BJ (cell line): ENCODE results near the gene ADH4. TPM values are rescaled to one million over a fixed set of nuclear protein-coding genes. Genes with fewer than 3 reads are reported as not detected.

Source experiments
- CTCF ChIA-PET: fragments of 350-600 bp; formaldehyde crosslinking; extraction: SDS; loops from one replicate; lab custom pipeline; 2021; ENCODE audit warnings: antibody characterized with exemption, inconsistent platforms; lab: Yijun Ruan, JAX
- POLR2A ChIA-PET: fragments of 300-600 bp; sonication (Branson Sonifier 250); formaldehyde crosslinking; extraction: SDS; loops from one replicate; lab custom pipeline; 2021; ENCODE audit warnings: antibody characterized with exemption; lab: Charles Lee
- DNase-seq: peaks from one replicate; pipeline ENCODE4 v3.0.0-alpha.2; 2011; ENCODE audit warnings: low read depth
- H3K27me3 ChIP-seq: 2 replicates; pipeline ENCODE4 v1.6.0; 2011; ENCODE audit warnings: low read length; ENCODE audit not compliant: control insufficient read depth, insufficient read depth
- H3K36me3 ChIP-seq: 2 replicates; pipeline ENCODE4 v1.5.1; 2011; ENCODE audit warnings: low read length; ENCODE audit not compliant: control insufficient read depth, insufficient read depth
- H3K4me3 ChIP-seq: 2 replicates; pipeline ENCODE4 v1.5.1; 2011; ENCODE audit warnings: low read depth, mild to moderate bottlenecking, control low read depth, low read length
- CTCF ChIP-seq: IDR thresholded peaks from 2 replicates; pipeline ENCODE4 v1.5.1; 2011; ENCODE audit warnings: low read depth, mild to moderate bottlenecking, control low read depth, inconsistent platforms, low read length, moderate library complexity; ENCODE audit not compliant: insufficient read depth
- polyA plus RNA-seq: library from polyadenylated mRNA; depleted of rRNA; stranded (reverse); fragments of >200 nt; gene quantifications from 2 replicates; pipeline ENCODE4 v1.2.3, GENCODE V29; 2011

Gene ADH4
- polyA plus RNA-seq, 1 experiment = not detected

GRCh38 chr4:99151995-99152394 lies 7.9 kb upstream of the ADH4 start:
- Histone ChIP-seq H3K27me3 (no peaks in the 10 kb centered on the region), H3K36me3 (no peaks in the 10 kb centered on the region), H3K4me3 (no peak overlapping the region)
- TF ChIP-seq CTCF = no peak
- DNase-seq = no peak
- ChIA-PET POLR2A (no interaction called here), CTCF (no interaction called here)

DNA sequence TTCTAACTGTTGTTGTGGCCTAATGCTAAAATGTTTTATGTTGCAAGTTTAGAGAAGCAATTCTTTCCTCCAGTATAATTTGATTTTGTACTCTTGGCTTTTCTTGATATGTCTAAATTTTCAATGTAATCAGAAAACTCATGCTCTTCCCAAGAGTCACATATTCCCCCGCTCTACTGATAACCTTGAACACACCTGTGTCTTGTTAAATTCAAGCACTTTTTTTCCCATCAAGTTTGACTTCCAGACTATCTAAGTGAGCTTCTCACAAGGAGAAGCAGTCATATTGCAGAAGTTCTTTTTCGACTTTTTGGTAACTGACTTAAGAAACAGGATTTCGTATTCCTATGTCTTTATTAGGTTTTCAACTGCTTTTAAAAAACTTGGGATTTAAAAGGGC lies 7.4 kb upstream of the ADH4 start:
- DNase-seq = no peak
- no peaks in the 10 kb centered on the region for H3K36me3 ChIP-seq
- no peak for TF ChIP-seq CTCF
- POLR2A ChIA-PET = no interaction called here
- no peaks in the 10 kb centered on the region for H3K27me3 ChIP-seq
- CTCF ChIA-PET = interaction anchor here (1.1 kb wide), 1 partner anchor 10 kb away, joined by 3 read pairs; no protein-coding TSS in a partner anchor
- no peak overlapping the region for H3K4me3 ChIP-seq

GRCh38 chr4:99149426-99150019 lies 5.4 kb upstream of the ADH4 start:
- H3K4me3 ChIP-seq = no peak overlapping the region
- TF ChIP-seq CTCF = no peak
- no peak for DNase-seq
- ChIA-PET POLR2A (no interaction called here), CTCF (interaction anchor here (1.1 kb wide), 1 partner anchor 9 kb away, joined by 4 read pairs; no protein-coding TSS in a partner anchor)
- H3K36me3 ChIP-seq = no peaks in the 10 kb centered on the region
- H3K27me3 ChIP-seq = no peaks in the 10 kb centered on the region

- ChIA-PET POLR2A (no interaction called here), CTCF (no interaction called here)
- Histone ChIP-seq H3K4me3 (no peak overlapping the region), H3K27me3 (no peaks in the 10 kb centered on the region), H3K36me3 (no peaks in the 10 kb centered on the region)
- no peak for DNase-seq
- no peak for TF ChIP-seq CTCF
These were observed 4.5 kb upstream of the ADH4 start for GRCh38 chr4:99148550-99148949.

DNA sequence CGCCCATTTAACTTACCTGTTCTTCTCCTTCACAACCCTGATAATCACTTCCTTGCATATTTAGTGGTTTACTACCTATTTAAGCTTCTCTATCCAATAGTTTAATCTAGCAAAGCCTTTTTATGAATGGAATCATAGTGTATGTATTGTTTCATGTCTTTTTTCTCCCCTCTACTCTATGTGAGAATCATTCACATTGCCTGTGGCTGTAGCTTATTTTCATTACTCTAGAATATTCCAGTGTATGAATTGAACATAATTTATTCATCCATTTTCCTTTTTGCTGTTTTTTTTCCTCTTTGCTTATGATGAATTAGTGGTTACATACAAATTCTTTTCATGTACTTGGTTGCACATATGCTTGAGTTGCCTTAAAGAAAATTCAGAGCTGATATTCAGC lies 490 bp upstream of the ADH4 start:
- Histone ChIP-seq H3K36me3 (no peaks in the 10 kb centered on the region), H3K4me3 (no peak overlapping the region), H3K27me3 (no peaks in the 10 kb centered on the region)
- ChIA-PET CTCF (interaction anchor here (0.6 to 0.7 kb wide), 3 partner anchors 32 to 680 kb away, joined by 3 read pairs; no protein-coding TSS in a partner anchor), POLR2A (no interaction called here)
- TF ChIP-seq CTCF = no peak
- DNase-seq = no peak
